GM23338 (cell line): Measurements from ENCODE around the gene RUNX3. TPM values are rescaled to one million over a fixed set of nuclear protein-coding genes. Genes with fewer than 3 reads are reported as not detected.
A peak's percentile ranks its signal among the peaks of the same experiment; 100 is the strongest.

Experiments
- ATAC-seq: fragments of 200-7000 bp; cut with Tn5 transposase; 3 replicates; pipeline ENCODE4 v1.9.1; 2020
- DNase-seq: peaks from one replicate; pipeline ENCODE4 v3.0.0-alpha.2; 2015; ENCODE audit warnings: low spot score
- H2AFZ ChIP-seq: fragments of 200-600 bp; sonication (generic); 2 replicates; pipeline ENCODE4 v1.8.0; 2016; ENCODE audit warnings: antibody characterized with exemption, mild to moderate bottlenecking, moderate library complexity
- H3F3A ChIP-seq: fragments of 200-600 bp; sonication (generic); replicated peaks from 2 replicates; pipeline ENCODE4 v1.8.0; 2017; ENCODE audit warnings: antibody characterized with exemption, mixed run types, low read depth
- H3K27ac ChIP-seq: fragments of 200-600 bp; sonication (generic); 2 replicates; pipeline ENCODE4 v1.6.1; 2016; ENCODE audit warnings: low read depth
- H3K27me3 ChIP-seq: fragments of 200-600 bp; sonication (generic); 2 replicates; pipeline ENCODE4 v1.8.0; 2016; ENCODE audit warnings: mild to moderate bottlenecking, mixed run types, moderate library complexity; ENCODE audit not compliant: insufficient read depth
- H3K36me3 ChIP-seq: fragments of 200-600 bp; sonication (generic); 2 replicates; pipeline ENCODE4 v1.8.0; 2016; ENCODE audit warnings: mild to moderate bottlenecking; ENCODE audit not compliant: insufficient read depth
- H3K4me1 ChIP-seq: fragments of 200-600 bp; sonication (generic); 2 replicates; pipeline ENCODE4 v1.8.0; 2016; ENCODE audit warnings: mild to moderate bottlenecking, moderate library complexity; ENCODE audit not compliant: insufficient read depth
- H3K4me2 ChIP-seq: fragments of 200-600 bp; sonication (generic); 2 replicates; pipeline ENCODE4 v1.7.1; 2017; ENCODE audit warnings: mixed run types
- H3K4me3 ChIP-seq: fragments of 200-600 bp; sonication (generic); 2 replicates; pipeline ENCODE4 v1.6.1; 2016; ENCODE audit warnings: mixed run types
- H3K79me2 ChIP-seq: fragments of 200-600 bp; sonication (generic); replicated peaks from 2 replicates; pipeline ENCODE4 v1.8.0; 2017; ENCODE audit warnings: mild to moderate bottlenecking; ENCODE audit not compliant: insufficient read depth
- H3K9me2 ChIP-seq: fragments of 200-600 bp; sonication (generic); 2 replicates; pipeline ENCODE4 v1.8.0; 2017; ENCODE audit not compliant: insufficient read depth
- H4K20me1 ChIP-seq: fragments of 200-600 bp; sonication (generic); replicated peaks from 2 replicates; pipeline ENCODE4 v1.8.0; 2017; ENCODE audit warnings: mild to moderate bottlenecking; ENCODE audit not compliant: insufficient read depth
- H3K27ac Mint-ChIP-seq: 2 replicates; pipeline ENCODE4 v1.8.0; 2020; ENCODE audit warnings: inconsistent platforms, mild to moderate bottlenecking, moderate library complexity, mixed read lengths
- H3K27me3 Mint-ChIP-seq: 3 replicates; pipeline ENCODE4 v1.8.0; 2022; ENCODE audit warnings: low read depth, mild to moderate bottlenecking, moderate library complexity, mixed read lengths, inconsistent platforms; ENCODE audit not compliant: insufficient read depth, poor library complexity
- H3K36me3 Mint-ChIP-seq: 3 replicates; pipeline ENCODE4 v1.8.0; 2021; ENCODE audit warnings: low read depth, mild to moderate bottlenecking, inconsistent platforms, moderate library complexity, mixed read lengths
- H3K4me1 Mint-ChIP-seq: 3 replicates; pipeline ENCODE4 v1.8.0; 2020; ENCODE audit warnings: mild to moderate bottlenecking, inconsistent platforms, mixed read lengths
- H3K4me3 Mint-ChIP-seq: 3 replicates; pipeline ENCODE4 v1.8.0; 2021; ENCODE audit warnings: moderate library complexity, mild to moderate bottlenecking, inconsistent platforms, mixed read lengths
- H3K9me3 Mint-ChIP-seq: 3 replicates; pipeline ENCODE4 v1.8.0; 2020; ENCODE audit warnings: moderate library complexity, mild to moderate bottlenecking, inconsistent platforms, mixed read lengths
- ETS1 ChIP-seq: IDR thresholded peaks from 2 replicates; pipeline ENCODE4 v1.6.1; 2016; ENCODE audit warnings: antibody characterized with exemption
- EZH2 ChIP-seq: fragments of 200-600 bp; sonication (generic); IDR thresholded peaks from one replicate; pipeline ENCODE4 v1.8.0; 2017; ENCODE audit warnings: antibody characterized with exemption, mild to moderate bottlenecking, low read depth; ENCODE audit not compliant: unreplicated experiment
- EZH2phosphoT487 ChIP-seq: fragments of 200-600 bp; sonication (generic); IDR thresholded peaks from one replicate; pipeline ENCODE4 v1.8.1; 2018; ENCODE audit warnings: antibody characterized with exemption; ENCODE audit not compliant: unreplicated experiment
- polyA plus RNA-seq: library from polyadenylated mRNA; unstranded; fragments of >200 nt; fragmentation: Nextera tagmentation; extraction: Ambion mirVana; gene quantifications from 2 replicates; pipeline ENCODE4 v1.2.1, GENCODE V29; 2016
- total RNA-seq: library from RNA; depleted of rRNA; stranded (reverse); fragments of >200 nt; shearing (Covaris generic); gene quantifications from 2 replicates; pipeline ENCODE4 v1.2.3, GENCODE V29; 2014
- TF ChIP-seq, protein P1 (sequence below): IDR thresholded peaks from one replicate; pipeline ENCODE4 v1.6.1; 2018; ENCODE audit warnings: antibody characterized with exemption; ENCODE audit not compliant: unreplicated experiment
- TF ChIP-seq, protein P2 (sequence below), 2 experiments: fragments of 200-600 bp in 1 of 2; sonication (generic) in 1 of 2; conservative IDR thresholded peaks; 2 replicates each; pipeline versions ENCODE4 v1.5.1 to v1.6.1; 2016 to 2017; ENCODE audit warnings: antibody characterized with exemption in 2 of 2, low read depth in 2 of 2, mild to moderate bottlenecking in 2 of 2, moderate library complexity in 1 of 2

The RUNX3 gene
- total and polyA plus RNA-seq, 2 experiments from 2014 or later = 0.23 to 0.73 TPM

DNA sequence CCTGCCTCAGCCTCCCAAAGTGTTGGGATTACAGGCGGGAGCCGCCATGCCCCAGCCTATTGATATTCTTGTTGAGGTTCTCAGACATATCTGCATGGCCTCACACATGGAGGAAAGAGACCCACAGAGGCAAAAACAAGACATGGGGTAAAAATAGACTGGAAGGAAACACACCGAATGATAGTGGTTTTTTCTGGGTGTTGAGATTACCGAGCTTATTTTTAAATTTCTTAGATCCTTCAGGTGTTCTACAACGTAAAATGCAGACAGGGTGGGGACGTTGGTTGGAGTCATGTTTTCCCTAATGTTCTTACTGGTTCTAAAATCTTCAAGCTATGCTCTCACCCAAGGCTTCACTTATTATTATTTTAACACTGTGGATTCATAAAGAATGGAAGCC is 23.9 kb upstream of the RUNX3 start (continued):
- TF ChIP-seq, protein P1, sequence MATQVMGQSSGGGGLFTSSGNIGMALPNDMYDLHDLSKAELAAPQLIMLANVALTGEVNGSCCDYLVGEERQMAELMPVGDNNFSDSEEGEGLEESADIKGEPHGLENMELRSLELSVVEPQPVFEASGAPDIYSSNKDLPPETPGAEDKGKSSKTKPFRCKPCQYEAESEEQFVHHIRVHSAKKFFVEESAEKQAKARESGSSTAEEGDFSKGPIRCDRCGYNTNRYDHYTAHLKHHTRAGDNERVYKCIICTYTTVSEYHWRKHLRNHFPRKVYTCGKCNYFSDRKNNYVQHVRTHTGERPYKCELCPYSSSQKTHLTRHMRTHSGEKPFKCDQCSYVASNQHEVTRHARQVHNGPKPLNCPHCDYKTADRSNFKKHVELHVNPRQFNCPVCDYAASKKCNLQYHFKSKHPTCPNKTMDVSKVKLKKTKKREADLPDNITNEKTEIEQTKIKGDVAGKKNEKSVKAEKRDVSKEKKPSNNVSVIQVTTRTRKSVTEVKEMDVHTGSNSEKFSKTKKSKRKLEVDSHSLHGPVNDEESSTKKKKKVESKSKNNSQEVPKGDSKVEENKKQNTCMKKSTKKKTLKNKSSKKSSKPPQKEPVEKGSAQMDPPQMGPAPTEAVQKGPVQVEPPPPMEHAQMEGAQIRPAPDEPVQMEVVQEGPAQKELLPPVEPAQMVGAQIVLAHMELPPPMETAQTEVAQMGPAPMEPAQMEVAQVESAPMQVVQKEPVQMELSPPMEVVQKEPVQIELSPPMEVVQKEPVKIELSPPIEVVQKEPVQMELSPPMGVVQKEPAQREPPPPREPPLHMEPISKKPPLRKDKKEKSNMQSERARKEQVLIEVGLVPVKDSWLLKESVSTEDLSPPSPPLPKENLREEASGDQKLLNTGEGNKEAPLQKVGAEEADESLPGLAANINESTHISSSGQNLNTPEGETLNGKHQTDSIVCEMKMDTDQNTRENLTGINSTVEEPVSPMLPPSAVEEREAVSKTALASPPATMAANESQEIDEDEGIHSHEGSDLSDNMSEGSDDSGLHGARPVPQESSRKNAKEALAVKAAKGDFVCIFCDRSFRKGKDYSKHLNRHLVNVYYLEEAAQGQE = no peak
- no peak for TF ChIP-seq EZH2phosphoT487
- TF ChIP-seq ETS1 = no peak

GRCh38 chr1:24952413-24952841 is 22.4 kb upstream of the RUNX3 start:
- H3K27ac Mint-ChIP-seq = no peak overlapping the region
- no peak overlapping the region for H3K4me3 Mint-ChIP-seq

More at GRCh38 chr1:24952413-24952841, 22.4 kb upstream of the RUNX3 start:
- no peak overlapping the region for H3K4me3 ChIP-seq
- H3K27ac ChIP-seq = no peak overlapping the region
- Mint-ChIP-seq H3K9me3 (no peaks in the 10 kb centered on the region; the same call in 2 of the 3 replicates), H3K27me3 (peaks cover 10% of the 10 kb centered on the region), H3K36me3 (no peaks in the 10 kb centered on the region), H3K4me1 (peaks cover 38% of the 10 kb centered on the region)
- no peaks in the 10 kb centered on the region for H3K36me3 ChIP-seq
- H3K79me2 ChIP-seq = no peaks in the 10 kb centered on the region
- peak overlapping the region; percentile 38; the same call in 1 of the 2 replicates for H2AFZ ChIP-seq
- H3F3A ChIP-seq = no peaks in the 10 kb centered on the region
- H3K4me1 ChIP-seq = peaks cover 15% of the 10 kb centered on the region; the same call in 1 of the 2 replicates
- DNase-seq (no peak), ATAC-seq (no peak)
- H3K27me3 ChIP-seq = no peaks in the 10 kb centered on the region
- no peak overlapping the region for H3K4me2 ChIP-seq
- no peaks in the 10 kb centered on the region for H4K20me1 ChIP-seq
- TF ChIP-seq EZH2 = no peak
- TF ChIP-seq, protein P2, sequence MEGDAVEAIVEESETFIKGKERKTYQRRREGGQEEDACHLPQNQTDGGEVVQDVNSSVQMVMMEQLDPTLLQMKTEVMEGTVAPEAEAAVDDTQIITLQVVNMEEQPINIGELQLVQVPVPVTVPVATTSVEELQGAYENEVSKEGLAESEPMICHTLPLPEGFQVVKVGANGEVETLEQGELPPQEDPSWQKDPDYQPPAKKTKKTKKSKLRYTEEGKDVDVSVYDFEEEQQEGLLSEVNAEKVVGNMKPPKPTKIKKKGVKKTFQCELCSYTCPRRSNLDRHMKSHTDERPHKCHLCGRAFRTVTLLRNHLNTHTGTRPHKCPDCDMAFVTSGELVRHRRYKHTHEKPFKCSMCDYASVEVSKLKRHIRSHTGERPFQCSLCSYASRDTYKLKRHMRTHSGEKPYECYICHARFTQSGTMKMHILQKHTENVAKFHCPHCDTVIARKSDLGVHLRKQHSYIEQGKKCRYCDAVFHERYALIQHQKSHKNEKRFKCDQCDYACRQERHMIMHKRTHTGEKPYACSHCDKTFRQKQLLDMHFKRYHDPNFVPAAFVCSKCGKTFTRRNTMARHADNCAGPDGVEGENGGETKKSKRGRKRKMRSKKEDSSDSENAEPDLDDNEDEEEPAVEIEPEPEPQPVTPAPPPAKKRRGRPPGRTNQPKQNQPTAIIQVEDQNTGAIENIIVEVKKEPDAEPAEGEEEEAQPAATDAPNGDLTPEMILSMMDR (conservative IDR thresholded peaks at IDR 0.05; ENCODE audit: low read depth in 2 of 2) = 0 out of 4 replicates have a peak, but pooled peaks of 1 of the 2 experiments have one; percentile 8
- no peaks in the 10 kb centered on the region for H3K9me2 ChIP-seq
